Amniotic epithelial cell (primary cell): ENCODE data around the gene ANKRD2.
"Not testable (repeated sequence)": the region's sequence is repeated elsewhere in the genome, so short reads cannot be mapped to it uniquely, and the experiment has no call there.

Source experiments
- DNase-seq: peaks from one replicate; pipeline ENCODE4 v3.0.0-alpha.2; 2010; ENCODE audit warnings: low read depth

The ANKRD2 gene

GRCh38 chr10:97547271-97547600, 25.3 kb upstream of the ANKRD2 start:
- DNase-seq, result no peak

- peak; percentile 53 for DNase-seq
Measured at GRCh38 chr10:97547962-97548361, 24.6 kb upstream of the ANKRD2 start.

- no peak for DNase-seq
Measured at GRCh38 chr10:97548828-97549455, 23.6 kb upstream of the ANKRD2 start.

GRCh38 chr10:97549587-97550322, 22.8 kb upstream of the ANKRD2 start:
- DNase-seq, result no peak

GRCh38 chr10:97550336-97551149, 22.0 kb upstream of the ANKRD2 start:
- no peak for DNase-seq

GRCh38 chr10:97551271-97551670, 21.3 kb upstream of the ANKRD2 start:
- DNase-seq, result no peak

GRCh38 chr10:97553575-97554031, 19.0 kb upstream of the ANKRD2 start:
- peak; percentile 64 for DNase-seq

- DNase-seq, result not testable (repeated sequence)
Measured at GRCh38 chr10:97554336-97554735, 18.2 kb upstream of the ANKRD2 start.

- not testable (repeated sequence) for DNase-seq
Measured at GRCh38 chr10:97555541-97555940, 17.0 kb upstream of the ANKRD2 start.

GRCh38 chr10:97560731-97561381, 11.7 kb upstream of the ANKRD2 start:
- not testable (repeated sequence) for DNase-seq

- DNase-seq, result not testable (repeated sequence)
Measured at GRCh38 chr10:97561386-97562077, 11.0 kb upstream of the ANKRD2 start.

GRCh38 chr10:97562329-97562728, 10.2 kb upstream of the ANKRD2 start:
- not testable (repeated sequence) for DNase-seq

GRCh38 chr10:97563337-97563736, 9.2 kb upstream of the ANKRD2 start:
- DNase-seq, result no peak

- DNase-seq, result peak; percentile 74
Measured at GRCh38 chr10:97564776-97565175, 7.8 kb upstream of the ANKRD2 start.

- DNase-seq, result no peak
Measured at GRCh38 chr10:97566336-97566996, 6.1 kb upstream of the ANKRD2 start.

GRCh38 chr10:97567891-97568290, 4.7 kb upstream of the ANKRD2 start:
- no peak for DNase-seq

- no peak for DNase-seq
Measured at GRCh38 chr10:97570146-97570788, 2.3 kb upstream of the ANKRD2 start.

GRCh38 chr10:97570789-97571471, 1.6 kb upstream of the ANKRD2 start:
- DNase-seq, result no peak

GRCh38 chr10:97571622-97572021, 957 bp upstream of the ANKRD2 start:
- DNase-seq, result no peak

GRCh38 chr10:97573021-97573420, 442 bp downstream of the ANKRD2 start:
- DNase-seq, result no peak
